ENCODE measurements around the gene SGK2.

- TF ChIP-seq CTCF (IDR thresholded peaks at IDR 0.05 in 4 of 5, conservative IDR thresholded peaks at IDR 0.05 in 1 of 5) (no peak), POLR2A (IDR thresholded peaks at IDR 0.05) (no peak)
These were observed 21.3 kb downstream of the SGK2 start for GRCh38 chr20:43579861-43580793.
